Breast epithelium (tissue), 3 donors: Measurements from ENCODE around the gene RNF224.

Experiments used
- CTCF ChIP-seq, 3 donors: fragments of 450-650 bp; IDR thresholded peaks; one replicate each; pipeline ENCODE4 v1.5.1; 2016 to 2017; ENCODE audit warnings: antibody characterized with exemption in 3 of 3, mild to moderate bottlenecking in 3 of 3, moderate library complexity in 3 of 3
- POLR2A ChIP-seq: fragments of 450-650 bp; IDR thresholded peaks from one replicate; pipeline ENCODE4 v1.6.1; 2016; ENCODE audit warnings: antibody characterized with exemption, mild to moderate bottlenecking, moderate library complexity

GRCh38 chr9:137198051-137198901 is 29.0 kb upstream of the RNF224 start:
- TF ChIP-seq CTCF (IDR thresholded peaks at IDR 0.05) = no peak
- no peak for TF ChIP-seq POLR2A
